GM19240 (cell line): ENCODE results near the gene COX6A2.
A peak's percentile ranks its signal among the peaks of the same experiment; 100 is the strongest.

Experiments
- DNase-seq: peaks from one replicate; pipeline ENCODE4 v3.0.0; 2011; ENCODE audit warnings: low spot score; ENCODE audit not compliant: insufficient read length

COX6A2 gene

DNA sequence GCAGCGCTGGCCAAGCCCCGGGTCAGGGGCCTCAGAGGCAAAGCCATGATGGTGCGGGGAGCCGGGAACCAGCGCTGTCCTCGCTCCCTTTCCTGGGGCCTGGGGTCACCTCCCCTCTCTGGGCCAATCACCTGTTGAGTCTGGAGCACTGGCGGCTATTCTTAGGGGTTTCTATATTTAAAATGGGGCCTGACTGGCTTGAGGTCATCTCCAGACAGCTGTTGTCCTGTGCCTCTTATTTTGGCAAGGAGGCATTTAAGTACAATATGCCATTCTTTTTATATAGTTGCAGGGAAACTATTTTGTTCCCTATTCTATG lies at the start of gene COX6A2:
TSS of gene COX6A2 (minus strand) at position 82 of the 319 bp plus-strand sequence. CDS start at position 47, 35 bp downstream.
- no peak for DNase-seq

DNA sequence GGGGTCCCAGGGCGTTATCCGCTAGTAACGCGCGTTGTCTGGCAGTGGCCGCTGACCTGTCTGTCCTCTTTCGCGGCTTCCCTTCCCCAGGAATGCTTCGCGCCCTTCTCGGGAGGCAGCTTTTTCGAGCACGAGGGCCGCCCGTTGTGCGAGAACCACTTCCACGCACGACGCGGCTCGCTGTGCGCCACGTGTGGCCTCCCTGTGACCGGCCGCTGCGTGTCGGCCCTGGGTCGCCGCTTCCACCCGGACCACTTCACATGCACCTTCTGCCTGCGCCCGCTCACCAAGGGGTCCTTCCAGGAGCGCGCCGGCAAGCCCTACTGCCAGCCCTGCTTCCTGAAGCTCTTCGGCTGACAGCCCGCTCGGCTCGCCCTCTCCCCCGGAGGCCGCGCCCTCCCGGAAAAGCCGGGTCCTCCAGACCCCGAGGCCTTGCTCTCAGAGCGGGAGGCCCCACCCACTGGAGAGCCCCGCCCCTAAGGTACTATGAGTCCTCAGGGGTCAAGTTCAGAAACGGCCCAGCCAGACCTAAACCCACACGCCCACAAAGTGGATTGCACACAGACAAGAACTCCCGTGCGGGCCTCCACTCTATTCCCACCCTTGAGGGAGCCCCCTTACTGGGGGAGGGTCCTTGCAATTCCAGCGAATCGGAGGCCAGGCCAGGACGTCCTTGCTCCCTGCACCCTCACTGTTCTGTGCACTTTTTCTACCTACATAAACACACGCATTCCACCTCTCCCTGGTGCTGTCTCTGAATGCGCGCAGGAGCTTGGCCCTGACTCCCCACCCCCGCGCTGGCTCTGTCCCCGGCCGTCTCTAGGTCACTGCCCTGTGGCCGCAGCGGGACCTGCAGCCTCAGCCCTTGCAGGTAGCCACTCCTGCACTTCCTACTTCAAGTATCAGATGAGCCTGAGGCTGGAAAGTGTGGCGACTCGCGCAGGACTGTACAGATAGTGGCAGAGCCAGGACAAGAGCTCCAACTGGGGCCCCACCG lies 49.4 kb upstream of the COX6A2 start:
- DNase-seq = no peak

DNA sequence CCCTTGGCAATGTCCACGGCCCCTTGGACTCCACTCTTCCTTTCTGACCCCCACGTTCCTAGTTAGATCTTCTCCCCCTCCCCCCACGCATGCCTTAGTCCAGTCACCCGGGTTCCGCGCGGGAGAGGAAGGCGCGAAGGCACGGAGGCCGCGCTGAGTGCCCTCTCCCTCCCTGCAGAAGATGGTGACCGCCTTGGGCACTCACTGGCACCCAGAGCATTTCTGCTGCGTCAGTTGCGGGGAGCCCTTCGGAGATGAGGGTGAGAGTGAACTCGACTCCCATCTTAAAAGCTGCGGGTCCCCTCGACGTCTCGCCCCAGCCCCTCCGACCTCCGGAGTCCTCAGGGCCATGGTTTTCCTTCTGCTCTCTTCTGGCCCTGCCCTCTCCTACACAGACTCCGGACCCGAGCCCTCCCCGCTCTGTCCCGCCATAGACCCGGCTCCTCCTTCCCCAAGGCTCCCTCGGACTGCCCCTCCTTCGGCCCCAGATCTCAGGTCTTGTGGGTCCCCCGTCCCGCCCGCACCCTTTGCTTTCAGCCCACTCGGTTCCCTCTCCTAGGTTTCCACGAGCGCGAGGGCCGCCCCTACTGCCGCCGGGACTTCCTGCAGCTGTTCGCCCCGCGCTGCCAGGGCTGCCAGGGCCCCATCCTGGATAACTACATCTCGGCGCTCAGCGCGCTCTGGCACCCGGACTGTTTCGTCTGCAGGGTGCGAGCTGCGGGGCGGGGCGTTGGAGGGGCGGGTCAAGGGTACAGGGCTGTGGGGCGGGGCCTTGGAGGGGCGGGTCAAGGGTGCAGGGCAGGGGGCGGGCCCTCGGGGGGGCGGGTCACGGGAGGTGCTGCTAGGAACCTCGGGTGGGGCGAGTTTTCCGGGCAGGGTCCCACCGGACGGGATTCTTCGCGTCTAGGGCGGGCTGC lies 48.4 kb upstream of the COX6A2 start:
- DNase-seq = peak; percentile 74

DNA sequence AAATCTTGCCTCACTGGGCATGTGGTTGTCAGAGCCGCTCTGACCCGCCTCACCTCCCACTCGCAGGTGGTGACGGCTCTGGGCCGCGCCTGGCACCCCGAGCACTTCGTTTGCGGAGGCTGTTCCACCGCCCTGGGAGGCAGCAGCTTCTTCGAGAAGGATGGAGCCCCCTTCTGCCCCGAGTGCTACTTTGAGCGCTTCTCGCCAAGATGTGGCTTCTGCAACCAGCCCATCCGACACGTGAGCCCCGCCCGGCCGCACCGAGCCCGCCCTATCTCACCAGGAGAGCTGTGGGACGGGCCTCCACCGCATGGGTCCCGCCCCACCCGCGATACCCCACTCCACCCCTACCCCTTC lies 47.8 kb upstream of the COX6A2 start:
- no peak for DNase-seq

DNA sequence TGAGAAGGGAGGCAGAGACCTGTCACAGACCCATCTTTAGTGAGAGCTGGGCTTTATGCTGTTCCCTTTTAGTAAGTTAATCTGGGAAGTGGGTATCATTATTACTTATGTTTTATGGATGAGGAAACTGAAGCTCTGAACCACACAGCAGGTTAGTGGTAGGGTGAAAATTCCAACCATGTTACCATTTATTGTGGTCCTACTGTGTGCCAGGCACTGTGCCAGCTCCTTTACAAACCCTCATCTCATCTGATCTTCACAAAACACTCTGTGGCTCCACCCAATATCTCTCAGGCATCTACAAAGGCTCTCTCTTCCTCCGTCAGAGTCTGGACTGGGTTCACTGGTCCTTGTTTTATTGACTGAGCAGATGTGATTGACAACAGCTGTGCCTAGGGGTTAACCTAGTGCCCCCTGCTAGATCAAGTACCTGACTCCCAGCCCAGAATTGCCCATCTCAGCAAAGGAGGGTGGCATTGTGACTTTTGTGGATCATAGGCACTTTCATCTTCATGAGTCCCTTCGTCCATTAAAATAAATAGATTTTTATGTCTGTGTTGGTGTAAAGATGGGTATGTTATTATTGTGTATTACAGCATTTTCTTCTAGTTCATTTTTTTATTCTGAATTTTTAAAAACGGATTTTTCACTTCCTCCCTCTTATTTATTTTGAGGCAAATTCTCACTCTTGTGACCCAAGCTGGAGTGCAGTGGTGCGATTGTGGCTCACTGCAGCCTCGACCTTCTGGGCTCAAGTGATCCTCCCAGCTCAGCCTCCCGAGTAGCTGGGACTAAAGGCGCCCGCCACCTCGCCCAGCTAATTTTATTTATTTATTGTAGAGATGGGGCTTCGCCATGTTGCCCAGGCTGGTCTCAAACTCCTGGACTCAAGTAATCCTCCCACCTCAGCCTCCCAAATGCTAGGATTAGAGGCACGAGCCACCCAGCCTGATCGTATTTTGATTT lies 46.9 kb upstream of the COX6A2 start:
- no peak for DNase-seq

DNA sequence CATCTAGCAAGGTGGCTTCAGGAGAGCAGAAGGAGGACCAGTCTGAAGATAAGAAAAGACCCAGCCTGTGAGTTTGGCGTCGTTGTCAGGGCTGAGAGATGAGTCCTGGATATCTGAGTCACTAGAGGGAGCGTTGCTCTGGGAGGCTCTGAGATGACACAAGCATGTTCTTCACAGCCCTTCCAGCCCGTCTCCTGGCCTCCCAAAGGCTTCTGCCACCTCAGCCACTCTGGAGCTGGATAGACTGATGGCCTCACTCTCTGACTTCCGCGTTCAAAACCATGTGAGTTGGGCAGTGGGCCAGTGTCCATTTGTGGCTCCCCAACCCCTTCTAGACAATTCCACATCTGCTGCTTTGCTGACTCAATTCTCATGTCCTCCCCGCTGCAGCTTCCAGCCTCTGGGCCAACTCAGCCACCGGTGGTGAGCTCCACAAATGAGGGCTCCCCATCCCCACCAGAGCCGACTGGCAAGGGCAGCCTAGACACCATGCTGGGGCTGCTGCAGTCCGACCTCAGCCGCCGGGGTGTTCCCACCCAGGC lies 46.1 kb upstream of the COX6A2 start:
- DNase-seq = no peak

DNA sequence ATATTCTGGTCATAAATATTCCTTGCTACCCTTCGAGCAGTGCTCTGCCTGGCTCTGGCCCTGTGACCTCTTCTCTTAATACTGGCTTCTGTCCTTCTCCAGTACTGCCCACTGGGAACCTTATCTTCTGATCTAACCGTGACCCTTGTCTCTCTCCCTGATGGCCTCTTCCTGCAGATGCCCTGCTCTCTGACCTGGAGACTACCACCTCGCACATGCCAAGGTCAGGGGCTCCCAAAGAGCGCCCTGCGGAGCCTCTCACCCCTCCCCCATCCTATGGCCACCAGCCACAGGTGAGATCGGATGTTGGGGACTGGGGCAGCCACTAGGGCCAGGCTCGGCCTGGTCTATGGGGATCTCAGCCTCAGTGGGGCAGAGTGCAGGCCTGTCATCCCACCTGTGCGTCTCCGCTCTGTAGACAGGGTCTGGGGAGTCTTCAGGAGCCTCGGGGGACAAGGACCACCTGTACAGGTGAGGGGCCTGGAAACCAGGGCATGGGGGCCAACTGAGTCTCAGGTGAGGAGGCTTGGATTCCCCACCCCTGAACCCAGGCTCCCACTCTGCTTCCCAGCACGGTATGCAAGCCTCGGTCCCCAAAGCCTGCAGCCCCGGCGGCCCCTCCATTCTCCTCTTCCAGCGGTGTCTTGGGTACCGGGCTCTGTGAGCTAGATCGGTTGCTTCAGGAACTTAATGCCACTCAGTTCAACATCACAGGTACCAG lies 45.3 kb upstream of the COX6A2 start:
- no peak for DNase-seq

DNA sequence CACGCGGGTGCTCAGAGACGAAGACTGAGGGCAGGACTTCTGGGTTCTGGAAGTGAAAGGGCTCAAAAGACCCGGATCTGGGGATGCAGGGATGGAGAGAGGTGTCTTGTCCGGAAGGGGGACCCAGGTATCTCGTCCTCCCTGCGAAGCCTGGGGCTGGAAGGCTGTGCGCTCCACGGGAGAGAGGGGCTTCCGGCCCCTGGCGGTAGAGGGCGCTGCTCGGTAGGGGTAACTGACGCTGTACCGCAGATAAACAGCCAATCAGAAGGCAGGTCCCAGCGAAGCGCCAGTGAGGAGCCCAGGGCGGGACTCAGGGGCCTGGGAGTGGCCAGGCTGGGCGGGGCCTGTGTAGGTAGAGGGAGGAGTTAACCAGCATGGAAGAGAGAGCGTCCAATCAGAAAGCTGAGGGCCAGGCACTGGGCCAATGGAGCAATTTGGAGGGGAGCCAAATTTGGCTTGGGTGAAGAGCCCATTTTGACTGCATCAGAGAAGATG lies 44.6 kb upstream of the COX6A2 start:
- no peak for DNase-seq

DNA sequence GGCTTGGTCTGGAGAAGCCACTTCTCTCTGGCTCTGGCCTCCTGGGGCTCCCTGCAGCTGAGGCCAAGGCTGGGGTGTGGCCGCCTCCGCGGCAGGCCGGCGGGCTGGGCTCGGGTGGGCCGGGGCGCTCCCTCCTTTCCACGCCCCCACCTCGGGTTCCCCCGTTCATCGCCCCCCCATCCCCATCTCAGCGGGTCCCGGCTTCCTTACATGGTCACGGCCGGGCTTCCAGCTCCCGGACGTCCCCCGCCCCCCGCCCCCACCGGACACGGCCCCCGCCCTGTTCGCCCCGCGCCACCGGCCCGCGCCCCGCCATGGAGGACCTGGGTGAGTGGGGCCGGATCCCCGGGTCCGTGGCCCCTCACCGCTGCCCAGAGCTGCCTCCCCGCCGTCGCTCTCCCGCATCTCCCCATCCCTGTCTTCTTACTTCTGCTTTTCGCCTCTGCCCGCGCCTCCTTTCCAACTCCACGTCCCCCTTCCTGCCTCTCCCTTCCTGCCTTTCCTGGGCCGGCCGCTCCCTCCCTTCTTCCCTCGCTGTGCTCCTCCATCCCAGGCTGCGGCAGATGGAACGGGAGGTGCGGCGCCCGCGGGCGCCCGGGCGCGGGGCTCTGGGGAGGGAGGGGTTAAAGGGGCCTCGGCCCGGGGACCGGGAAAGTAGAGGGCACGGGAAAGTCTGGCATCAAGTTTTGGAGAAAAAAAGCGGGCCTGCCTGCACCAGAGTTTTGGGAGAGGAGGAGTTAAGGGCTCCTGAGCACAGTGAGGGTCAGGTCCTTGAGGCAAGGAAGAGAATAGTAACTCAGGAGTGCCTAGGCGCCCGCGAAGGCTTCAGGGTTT lies 43.9 kb upstream of the COX6A2 start, which contains the start of gene TGFB1I1:
TSS of gene TGFB1I1 (plus strand) at position 278 of the 834 bp plus-strand sequence. CDS start at position 315, 37 bp downstream.
- no peak for DNase-seq

DNA sequence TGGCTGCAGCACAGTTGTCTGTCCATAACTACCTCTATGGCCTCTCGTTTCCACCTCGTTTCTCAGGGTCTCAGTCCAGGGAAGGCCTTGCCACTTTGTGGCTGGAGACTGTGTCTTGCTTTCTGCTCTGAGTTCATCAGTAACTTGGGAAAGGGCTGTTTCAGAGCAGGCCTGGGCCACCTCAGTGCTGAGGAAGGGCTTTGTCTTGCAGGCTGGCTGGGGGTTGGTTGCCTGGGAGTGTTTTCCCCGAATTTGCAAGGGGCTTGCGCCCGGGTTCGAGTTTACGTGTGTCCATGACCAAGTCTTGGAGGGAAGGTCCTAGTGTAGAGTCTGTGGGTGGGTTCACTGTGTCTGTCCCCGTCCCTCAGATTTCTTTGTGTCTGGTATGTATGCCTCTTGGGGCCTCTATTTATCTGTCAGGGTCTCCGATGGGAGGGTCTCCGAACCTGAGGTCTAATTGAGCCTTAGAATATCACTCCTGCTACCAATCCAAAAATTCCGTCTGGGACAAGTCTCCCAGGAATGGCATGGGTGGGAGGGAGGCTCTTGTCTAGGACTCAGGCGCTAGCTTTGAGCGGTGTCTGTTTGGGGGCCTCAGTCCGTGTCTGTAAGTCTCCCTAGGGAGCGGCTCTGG lies 43.2 kb upstream of the COX6A2 start:
- no peak for DNase-seq

DNA sequence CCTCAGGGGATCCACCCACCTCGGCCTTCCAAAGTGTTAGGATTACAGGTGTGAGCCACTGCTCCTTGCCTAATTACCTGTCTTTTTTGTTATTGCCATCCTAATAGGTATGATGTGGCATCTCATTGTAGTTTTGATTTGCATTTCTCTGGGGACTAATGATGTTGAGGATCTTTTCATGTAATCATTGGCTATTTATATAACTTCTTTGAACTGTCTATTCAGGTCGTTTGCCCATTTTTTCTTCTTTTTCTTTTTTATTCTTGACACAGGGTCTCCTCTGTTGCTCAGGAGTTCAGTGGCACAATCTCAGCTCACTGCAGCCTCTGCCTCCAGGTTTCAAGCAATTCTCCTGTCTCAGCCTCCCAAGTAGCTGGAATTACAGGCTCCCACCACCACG lies 42.5 kb upstream of the COX6A2 start:
- no peak for DNase-seq

DNA sequence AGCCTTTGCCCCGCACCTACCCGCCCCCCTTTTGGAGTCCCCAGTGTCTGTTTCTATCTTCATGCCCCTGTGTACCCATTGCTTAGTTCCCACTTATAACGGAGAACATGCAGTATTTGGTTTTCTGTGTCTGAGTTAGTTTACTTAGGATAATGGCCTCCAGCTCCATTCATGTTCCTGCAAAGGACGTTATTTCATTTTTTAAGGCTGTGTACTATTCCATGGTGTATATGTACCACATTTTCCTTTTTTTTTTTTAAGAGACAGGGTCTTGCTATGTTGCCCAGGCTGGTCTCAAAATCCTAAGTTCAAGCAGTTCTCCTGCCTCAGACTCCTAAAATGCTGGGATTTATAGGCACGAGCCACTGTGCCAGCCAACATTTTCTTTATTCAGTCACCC lies 39.7 kb upstream of the COX6A2 start:
- no peak for DNase-seq

DNA sequence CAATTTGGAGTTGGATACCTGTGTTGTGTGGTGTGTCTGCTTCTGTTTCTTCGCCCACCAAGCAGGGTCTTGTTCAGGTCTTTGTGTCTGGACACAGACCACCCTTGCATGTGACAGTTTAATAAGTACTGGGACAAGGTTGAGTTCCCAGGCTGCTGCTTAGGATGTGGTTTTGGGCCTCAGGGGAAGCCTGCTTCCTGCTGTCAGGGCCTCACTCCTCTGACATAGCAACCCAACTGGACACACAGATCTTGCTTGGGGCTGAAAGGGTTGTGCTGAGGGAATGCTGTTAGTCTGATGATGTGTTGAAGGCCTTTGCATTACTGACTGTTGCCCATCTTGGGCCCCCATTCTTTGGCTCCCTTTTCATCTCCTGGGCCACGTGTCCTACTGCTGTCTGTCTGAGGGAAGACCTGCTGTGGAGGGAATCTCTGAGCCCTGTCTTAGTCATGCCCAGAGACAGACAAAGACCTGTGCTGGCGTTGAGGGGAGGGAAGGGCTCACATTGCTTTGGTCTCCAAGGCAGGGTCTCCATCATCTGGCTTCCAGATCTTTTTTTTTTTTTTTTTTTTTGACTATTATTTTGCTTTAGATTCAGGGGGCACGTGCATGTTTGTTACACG lies 39.1 kb upstream of the COX6A2 start:
- DNase-seq = no peak

DNA sequence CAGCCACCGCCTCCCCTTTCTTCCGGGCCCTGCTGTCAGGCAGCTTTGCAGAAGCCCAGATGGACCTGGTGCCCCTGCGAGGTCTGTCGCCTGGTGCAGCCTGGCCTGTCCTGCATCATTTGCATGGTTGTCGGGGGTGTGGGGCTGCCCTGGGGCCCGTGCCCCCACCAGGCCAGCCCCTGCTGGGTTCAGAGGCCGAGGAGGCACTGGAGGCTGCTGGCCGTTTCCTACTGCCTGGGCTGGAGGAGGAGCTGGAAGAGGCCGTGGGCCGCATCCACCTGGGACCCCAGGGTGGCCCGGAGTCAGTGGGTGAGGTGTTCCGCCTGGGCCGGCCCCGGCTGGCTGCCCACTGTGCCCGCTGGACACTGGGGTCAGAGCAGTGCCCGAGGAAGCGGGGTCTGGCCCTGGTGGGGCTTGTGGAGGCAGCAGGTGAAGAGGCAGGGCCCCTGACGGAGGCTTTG lies 38.3 kb upstream of the COX6A2 start:
- no peak for DNase-seq

DNA sequence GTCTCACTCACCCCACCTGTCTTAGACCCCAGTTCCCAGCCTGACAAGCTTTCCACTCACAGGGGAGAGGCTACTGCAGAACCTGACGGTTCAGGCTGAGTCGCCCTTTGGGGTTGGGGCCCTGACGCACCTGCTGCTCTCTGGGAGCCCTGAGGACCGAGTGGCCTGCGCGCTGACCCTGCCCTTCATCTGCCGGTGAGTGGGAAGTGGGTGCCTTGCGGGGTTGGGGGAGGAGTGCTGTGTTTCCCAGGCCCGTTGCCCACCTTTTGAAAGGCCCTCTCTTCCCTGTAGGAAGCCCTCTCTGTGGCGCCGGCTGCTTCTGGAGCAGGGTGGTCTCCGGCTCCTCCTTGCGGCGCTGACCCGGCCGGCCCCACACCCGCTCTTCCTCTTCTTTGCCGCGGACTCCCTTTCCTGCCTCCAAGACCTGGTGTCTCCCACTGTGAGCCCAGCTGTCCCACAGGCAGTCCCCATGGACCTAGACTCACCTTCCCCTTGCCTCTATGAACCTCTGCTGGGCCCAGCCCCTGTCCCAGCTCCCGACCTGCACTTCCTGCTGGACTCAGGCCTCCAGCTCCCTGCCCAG lies 37.7 kb upstream of the COX6A2 start:
- DNase-seq = no peak

DNA sequence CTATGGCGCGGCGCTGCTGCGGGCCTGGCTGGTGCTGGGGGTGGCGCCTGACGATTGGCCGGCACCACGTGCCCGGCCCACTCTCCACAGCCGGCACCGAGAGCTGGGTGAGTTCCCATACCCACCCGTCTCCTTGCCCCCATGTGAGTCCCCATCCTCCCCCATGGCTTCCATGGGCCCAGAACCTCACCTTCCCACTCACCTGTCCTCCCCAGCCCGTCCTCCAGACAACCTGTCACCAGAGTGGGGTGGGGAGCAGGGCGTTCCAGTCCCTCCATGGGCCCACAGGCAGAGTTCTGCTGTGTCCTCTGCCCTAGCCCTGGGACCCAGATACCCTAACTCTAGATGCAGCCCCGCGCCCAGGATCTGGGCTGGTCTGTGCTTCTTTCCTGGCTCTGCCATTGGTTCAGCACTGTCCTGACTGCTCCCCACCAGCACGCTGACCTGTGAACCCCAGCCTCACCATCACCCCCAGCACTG lies 36.7 kb upstream of the COX6A2 start:
- DNase-seq = no peak

DNA sequence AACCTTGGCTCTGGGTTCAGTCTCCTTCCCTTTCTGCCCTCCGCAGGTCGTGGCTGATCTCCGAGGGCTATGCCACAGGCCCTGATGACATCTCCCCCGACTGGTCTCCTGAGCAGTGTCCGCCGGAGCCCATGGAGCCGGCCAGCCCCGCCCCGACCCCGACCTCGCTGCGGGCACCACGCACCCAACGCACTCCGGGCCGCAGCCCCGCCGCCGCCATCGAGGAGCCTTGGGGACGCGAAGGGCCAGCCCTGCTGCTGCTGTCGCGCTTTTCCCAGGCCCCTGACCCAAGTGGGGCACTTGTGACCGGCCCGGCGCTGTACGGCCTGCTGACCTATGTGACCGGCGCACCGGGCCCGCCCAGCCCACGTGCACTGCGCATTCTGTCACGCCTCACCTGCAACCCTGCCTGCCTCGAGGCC lies 36.2 kb upstream of the COX6A2 start:
- DNase-seq = no peak
